PC-9 (cell line): ENCODE measurements around the gene MMAB. TPM values are rescaled to one million over a fixed set of nuclear protein-coding genes. Genes with fewer than 3 reads are reported as not detected.

Source experiments
- BruUV-seq: library from RNA; stranded (reverse); fragments of 400-500 nt; replicated peaks from 2 replicates; lab custom pipeline; 2021; lab: Mats Ljungman, UMichigan
- CTCF ChIA-PET: fragments of 300-600 bp; sonication (Branson Sonifier 250); formaldehyde crosslinking; loops from one replicate; lab custom pipeline; 2022; ENCODE audit warnings: antibody characterized with exemption; lab: Charles Lee
- POLR2A ChIA-PET: fragments of 300-600 bp; sonication (Branson Sonifier 250); formaldehyde crosslinking; loops from one replicate; lab custom pipeline; 2022; ENCODE audit warnings: antibody characterized with exemption; ENCODE audit not compliant: unreplicated experiment; lab: Charles Lee
- DNase-seq, 2 experiments: peaks; one replicate each; pipeline versions ENCODE4 v3.0.0 to v3.0.0-alpha.2; 2015 to 2022; ENCODE audit warnings: mixed read lengths in 1 of 2
- H2AFZ ChIP-seq: fragments of 200-600 bp; sonication (generic); 2 replicates; pipeline ENCODE4 v1.8.1; 2017; ENCODE audit warnings: antibody characterized with exemption
- H3F3A ChIP-seq: fragments of 200-600 bp; sonication (generic); 2 replicates; pipeline ENCODE4 v1.8.1; 2017; ENCODE audit warnings: antibody characterized with exemption, mild to moderate bottlenecking, low read depth; ENCODE audit not compliant: insufficient read depth
- H3K27ac ChIP-seq: fragments of 200-600 bp; sonication (generic); 2 replicates; pipeline ENCODE4 v1.6.1; 2016; ENCODE audit warnings: mixed run types
- H3K27me3 ChIP-seq: fragments of 200-600 bp; sonication (generic); 2 replicates; pipeline ENCODE4 v1.6.1; 2016; ENCODE audit warnings: low read depth, mixed run types; ENCODE audit not compliant: insufficient read depth
- H3K36me3 ChIP-seq: fragments of 200-600 bp; sonication (generic); 2 replicates; pipeline ENCODE4 v1.6.1; 2016; ENCODE audit warnings: low read depth, mixed run types
- H3K4me1 ChIP-seq: fragments of 200-600 bp; sonication (generic); replicated peaks from 2 replicates; pipeline ENCODE4 v1.6.1; 2016; ENCODE audit warnings: mixed run types; ENCODE audit not compliant: insufficient read depth
- H3K4me2 ChIP-seq: fragments of 200-600 bp; sonication (generic); 2 replicates; pipeline ENCODE4 v1.6.1; 2017; ENCODE audit warnings: mixed run types
- H3K4me3 ChIP-seq: fragments of 200-600 bp; sonication (generic); 2 replicates; pipeline ENCODE4 v1.6.1; 2016; ENCODE audit warnings: mixed run types
- H3K79me2 ChIP-seq: fragments of 200-600 bp; sonication (generic); 2 replicates; pipeline ENCODE4 v1.6.1; 2017; ENCODE audit warnings: low read depth, mixed run types
- H3K9me2 ChIP-seq: fragments of 200-600 bp; sonication (generic); 2 replicates; pipeline ENCODE4 v1.8.1; 2017; ENCODE audit warnings: mild to moderate bottlenecking; ENCODE audit not compliant: insufficient read depth
- H3K9me3 ChIP-seq: fragments of 200-600 bp; sonication (generic); 2 replicates; pipeline ENCODE4 v1.8.1; 2016; ENCODE audit warnings: low read depth; ENCODE audit not compliant: insufficient read depth
- H4K20me1 ChIP-seq: fragments of 200-600 bp; sonication (generic); 2 replicates; pipeline ENCODE4 v1.8.1; 2017; ENCODE audit not compliant: insufficient read depth
- CTCF ChIP-seq: fragments of 200-600 bp; sonication (generic); conservative IDR thresholded peaks from 2 replicates; pipeline ENCODE4 v1.6.1; 2017; ENCODE audit warnings: mixed run types, antibody characterized with exemption, mild to moderate bottlenecking, moderate library complexity
- EZH2 ChIP-seq: fragments of 200-600 bp; sonication (generic); IDR thresholded peaks from 2 replicates; pipeline ENCODE4 v1.8.0; 2017; ENCODE audit warnings: antibody characterized with exemption, low read depth
- intact Hi-C: fragments of 100-400 bp; cut with micrococcal nuclease; formaldehyde crosslinking; loops from one replicate; pipeline ENCODE4 v1.10.0; 2022; ENCODE audit not compliant: unreplicated experiment
- total RNA-seq: library from RNA; stranded (reverse); gene quantifications from 2 replicates; pipeline ENCODE4 v1.2.3, GENCODE V29; 2021

The MMAB gene
- total RNA-seq, 1 experiment from 2014 or later, result 84.3 TPM

DNA sequence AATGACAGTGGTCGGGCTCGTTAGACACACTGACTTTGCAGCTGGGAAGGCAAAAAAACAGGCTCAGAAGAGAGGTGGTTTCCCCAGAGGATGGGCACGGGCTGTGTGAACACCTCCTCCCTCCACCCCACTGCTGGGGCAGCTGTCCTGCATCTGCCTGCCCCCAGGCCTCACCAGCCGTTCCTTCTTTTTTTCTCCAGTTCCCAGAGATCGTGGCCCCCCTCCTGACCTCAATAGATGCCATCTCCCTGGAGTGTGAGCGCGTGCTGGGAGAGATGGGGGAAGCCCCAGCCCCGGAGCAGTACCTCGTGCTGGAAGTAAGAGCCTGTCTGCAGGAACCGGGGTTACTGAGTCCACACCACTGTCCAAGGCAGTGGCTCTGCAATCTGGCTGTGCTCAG, 17.7 kb upstream of the MMAB start:
- H3F3A ChIP-seq, result peaks cover 14% of the 10 kb centered on the region; the same call in 1 of the 2 replicates
- BruUV-seq, result no TSS peak
- H3K4me2 ChIP-seq, result no peak overlapping the region
- CTCF ChIA-PET, result interaction anchor here (0.7 kb wide), 1 partner anchor 186 kb away, joined by 3 read pairs; no protein-coding TSS in a partner anchor
- TF ChIP-seq CTCF, result no peak
- TF ChIP-seq EZH2, result no peak
- H3K27me3 ChIP-seq, result no peaks in the 10 kb centered on the region
- no peaks in the 10 kb centered on the region for H3K9me2 ChIP-seq
- H3K27ac ChIP-seq, result no peak overlapping the region
- H3K9me3 ChIP-seq, result no peaks in the 10 kb centered on the region
- no peak overlapping the region for H3K4me3 ChIP-seq
- POLR2A ChIA-PET, result no interaction called here
- no peaks in the 10 kb centered on the region for H3K79me2 ChIP-seq
- intact Hi-C loops, result no loop called here
- H4K20me1 ChIP-seq, result no peaks in the 10 kb centered on the region
- DNase-seq, result no peak
- peaks cover 14% of the 10 kb centered on the region for H3K4me1 ChIP-seq
- H3K36me3 ChIP-seq, result no peaks in the 10 kb centered on the region
- no peak overlapping the region for H2AFZ ChIP-seq

GRCh38 chr12:109590566-109590965, 17.3 kb upstream of the MMAB start:
- Histone ChIP-seq H3K4me3 (no peak overlapping the region), H3K27ac (no peak overlapping the region), H3K4me2 (no peak overlapping the region), H3K9me3 (no peaks in the 10 kb centered on the region), H3K9me2 (no peaks in the 10 kb centered on the region), H3K27me3 (no peaks in the 10 kb centered on the region), H3K79me2 (no peaks in the 10 kb centered on the region), H3K36me3 (no peaks in the 10 kb centered on the region), H2AFZ (no peak overlapping the region), H4K20me1 (no peaks in the 10 kb centered on the region), H3K4me1 (peaks cover 18% of the 10 kb centered on the region), H3F3A (peaks cover 19% of the 10 kb centered on the region; the same call in 1 of the 2 replicates)
- CTCF ChIA-PET, result no interaction called here
- BruUV-seq, result no TSS peak
- TF ChIP-seq EZH2 (no peak), CTCF (no peak)
- intact Hi-C loops, result no loop called here
- no peak for DNase-seq
- POLR2A ChIA-PET, result no interaction called here

GRCh38 chr12:109589691-109590245, 16.5 kb upstream of the MMAB start:
- no TSS peak for BruUV-seq
- TF ChIP-seq EZH2, result no peak
- no peak for TF ChIP-seq CTCF
- intact Hi-C loops, result no loop called here
- DNase-seq, result no peak
- Histone ChIP-seq H3K79me2 (no peaks in the 10 kb centered on the region), H3K9me2 (no peaks in the 10 kb centered on the region), H3K27ac (no peak overlapping the region), H3K4me3 (no peak overlapping the region), H2AFZ (no peak overlapping the region), H3K27me3 (no peaks in the 10 kb centered on the region), H3K4me2 (no peak overlapping the region), H3K9me3 (no peaks in the 10 kb centered on the region), H4K20me1 (no peaks in the 10 kb centered on the region), H3F3A (peaks cover 19% of the 10 kb centered on the region; the same call in 1 of the 2 replicates), H3K4me1 (peaks cover 20% of the 10 kb centered on the region), H3K36me3 (no peaks in the 10 kb centered on the region)
- CTCF ChIA-PET, result interaction anchor here (0.6 kb wide), 1 partner anchor 85 kb away, joined by 3 read pairs; no protein-coding TSS in a partner anchor
- POLR2A ChIA-PET, result interaction anchor here (0.7 kb wide), 1 partner anchor 148 kb away, joined by 3 read pairs; no protein-coding TSS in a partner anchor
